H1 (cell line): Measurements from ENCODE around the gene AKR7A3. TPM values are rescaled to one million over a fixed set of nuclear protein-coding genes. Genes with fewer than 3 reads are reported as not detected.

ENCODE experiments used
- CHD7 ChIP-seq: fragments of 300-600 bp; sonication (generic); IDR thresholded peaks from 2 replicates; pipeline ENCODE4 v1.7.1; 2012; ENCODE audit warnings: low read length, moderate library complexity, mild to moderate bottlenecking, inconsistent platforms; ENCODE audit not compliant: insufficient replicate concordance
- FOSL1 ChIP-seq: IDR thresholded peaks from 2 replicates; pipeline ENCODE4 v1.6.1; 2011; ENCODE audit warnings: mild to moderate bottlenecking, low read depth, low read length, moderate library complexity; ENCODE audit not compliant: insufficient read depth
- GTF2F1 ChIP-seq: IDR thresholded peaks from 2 replicates; pipeline ENCODE4 v1.6.1; 2012; ENCODE audit warnings: low read depth, low read length, improper control_type of control experiment, borderline replicate concordance
- JUND ChIP-seq: IDR thresholded peaks from 2 replicates; pipeline ENCODE4 v1.6.1; 2011; ENCODE audit warnings: mild to moderate bottlenecking, improper control_type of control experiment, low read length
- RAD21 ChIP-seq, 2 experiments: IDR thresholded peaks in 1 of 2; conservative IDR thresholded peaks in 1 of 2; 2 replicates each; pipeline ENCODE4 v1.6.1; 2011; ENCODE audit warnings: low read depth in 2 of 2, low read length in 2 of 2, improper control_type of control experiment in 1 of 2, inconsistent platforms in 1 of 2, mild to moderate bottlenecking in 1 of 2, moderate library complexity in 1 of 2
- SIX5 ChIP-seq: IDR thresholded peaks from 2 replicates; pipeline ENCODE4 v1.6.1; 2011; ENCODE audit warnings: mild to moderate bottlenecking, low read depth, low read length
- TCF12 ChIP-seq: IDR thresholded peaks from 2 replicates; pipeline ENCODE4 v1.6.1; 2011; ENCODE audit warnings: low read depth, mild to moderate bottlenecking, low read length
- polyA plus RNA-seq, 7 experiments: library from polyadenylated mRNA; depleted of rRNA in 3 of 7; stranded (reverse) in 5 of 7; unstranded in 2 of 7; fragments of >200 nt in 5 of 7; fragments of 200-250 nt in 2 of 7; gene quantifications; 1 replicate in 5 of 7; 2 replicates in 1 of 7; 4 replicates in 1 of 7; pipeline versions ENCODE4 v1.2.1 to v1.2.3, GENCODE V29; 2011 to 2013; ENCODE audit warnings: missing spikeins in 2 of 7, mixed read lengths in 2 of 7
- total RNA-seq: library from RNA; stranded (reverse); fragmentation: NEBNext Ultra II Directional; extraction: Animal tissue kit (Norgen Biotek cat#: 25700); gene quantifications from 2 replicates; pipeline ENCODE4 v1.2.1, GENCODE V29; 2021

Gene AKR7A3
- total and polyA plus RNA-seq, 2 of the 8 experiments (the other 6 are each of a cell fraction or from before 2014, with no cell fraction given): 0.62 to 0.65 TPM

GRCh38 chr1:19328486-19328885, 39.9 kb upstream of the AKR7A3 start (continued):
- TF ChIP-seq CHD7 (no peak), GTF2F1 (no peak), RAD21 (IDR thresholded peaks at IDR 0.05 in 1 of 2, conservative IDR thresholded peaks at IDR 0.05 in 1 of 2; ENCODE audit: low read depth in 2 of 2, low read length in 2 of 2) (no peak), JUND (no peak), TCF12 (no peak), SIX5 (no peak), FOSL1 (no peak)
- TF ChIP-seq, all 59 proteins: peak for 0
